H1 (cell line): ENCODE measurements around the gene GPR25. TPM values are rescaled to one million over a fixed set of nuclear protein-coding genes. Genes with fewer than 3 reads are reported as not detected.

Experiments
- CTCF ChIA-PET: fragments of 300-600 bp; sonication (Branson Sonifier 250); formaldehyde crosslinking; loops from one replicate; lab custom pipeline; 2021; ENCODE audit not compliant: partially characterized antibody; lab: Charles Lee
- POLR2A ChIA-PET: fragments of 300-600 bp; sonication (Branson Sonifier 250); formaldehyde crosslinking; loops from one replicate; lab custom pipeline; 2021; ENCODE audit warnings: inconsistent platforms; ENCODE audit not compliant: partially characterized antibody; lab: Charles Lee
- DNase-seq, 2 experiments: peaks; one replicate each; pipeline versions ENCODE4 v3.0.0 to v3.0.0-alpha.2; 2010 to 2022; ENCODE audit warnings: low spot score in 2 of 2, low read depth in 1 of 2, mixed read lengths in 1 of 2
- FAIRE-seq: peaks from 2 replicates; lab custom pipeline; 2011; peaks lifted over from hg19 to GRCh38; lab: Jason Lieb, UNC
- H2AFZ ChIP-seq: 2 replicates; pipeline ENCODE4 v1.8.1; 2012; ENCODE audit warnings: low read length, inconsistent platforms
- H2AK5ac ChIP-seq: 2 replicates; pipeline ENCODE4 v1.6.1; 2013; ENCODE audit warnings: low read depth, low read length
- H2BK120ac ChIP-seq: replicated peaks from 2 replicates; pipeline ENCODE3; 2013; ENCODE audit warnings: low read depth, low read length, inconsistent platforms
- H2BK12ac ChIP-seq: 2 replicates; pipeline ENCODE4 v1.6.1; 2013; ENCODE audit warnings: low read depth, low read length
- H2BK15ac ChIP-seq: 2 replicates; pipeline ENCODE4 v1.6.1; 2013; ENCODE audit warnings: low read length
- H2BK20ac ChIP-seq: 2 replicates; pipeline ENCODE4 v1.6.1; 2013; ENCODE audit warnings: low read length
- H2BK5ac ChIP-seq: 2 replicates; pipeline ENCODE4 v1.6.1; 2013; ENCODE audit warnings: low read depth, low read length
- H3K14ac ChIP-seq: 2 replicates; pipeline ENCODE4 v1.6.1; 2013; ENCODE audit warnings: inconsistent platforms; ENCODE audit not compliant: insufficient read length
- H3K18ac ChIP-seq: 2 replicates; pipeline ENCODE4 v1.6.1; 2013; ENCODE audit warnings: low read length; ENCODE audit errors: extremely low read depth
- H3K23ac ChIP-seq: 2 replicates; pipeline ENCODE4 v1.6.1; 2013; ENCODE audit warnings: inconsistent platforms; ENCODE audit not compliant: insufficient read length
- H3K23me2 ChIP-seq: 2 replicates; pipeline ENCODE4 v1.6.1; 2013; ENCODE audit warnings: low read depth, low read length
- H3K27ac ChIP-seq: 2 replicates; pipeline ENCODE4 v1.6.1; 2011; ENCODE audit warnings: low read depth, low read length, inconsistent platforms
- H3K27me3 ChIP-seq, 4 experiments: replicated peaks in 1 of 4; 1 replicate in 1 of 4; 2 replicates in 3 of 4; pipeline versions ENCODE4 v1.6.1 to v1.8.1; 2011 to 2013; ENCODE audit warnings: low read length in 3 of 4, mild to moderate bottlenecking in 3 of 4, inconsistent platforms in 2 of 4, mixed read lengths in 2 of 4, moderate library complexity in 1 of 4; ENCODE audit not compliant: control insufficient read depth in 3 of 4, insufficient read depth in 3 of 4; ENCODE audit errors: extremely low read depth in 1 of 4
- H3K36me3 ChIP-seq, 4 experiments: 2 replicates each; pipeline versions ENCODE4 v1.6.1 to v1.8.1; 2011 to 2013; ENCODE audit warnings: mild to moderate bottlenecking in 4 of 4, low read length in 3 of 4, moderate library complexity in 2 of 4, control low read depth in 1 of 4, inconsistent platforms in 1 of 4; ENCODE audit not compliant: insufficient read depth in 4 of 4, control insufficient read depth in 2 of 4
- H3K4ac ChIP-seq: replicated peaks from 2 replicates; pipeline ENCODE3; 2013; ENCODE audit warnings: low read length, low read depth, mixed read lengths, inconsistent platforms; ENCODE audit not compliant: insufficient read length
- H3K4me1 ChIP-seq, 4 experiments: replicated peaks in 1 of 4; 1 replicate in 1 of 4; 2 replicates in 3 of 4; pipeline versions ENCODE4 v1.6.1 to v1.8.1; 2011 to 2013; ENCODE audit warnings: low read length in 3 of 4, inconsistent platforms in 2 of 4, mixed read lengths in 1 of 4; ENCODE audit not compliant: insufficient read depth in 4 of 4, control insufficient read depth in 3 of 4
- H3K4me2 ChIP-seq, 2 experiments: 2 replicates each; pipeline versions ENCODE4 v1.6.1 to v1.8.1; 2011 to 2013; ENCODE audit warnings: low read depth in 2 of 2, low read length in 2 of 2, control low read depth in 1 of 2, inconsistent platforms in 1 of 2, mild to moderate bottlenecking in 1 of 2; ENCODE audit not compliant: insufficient read depth in 1 of 2
- H3K4me3 ChIP-seq, 4 experiments: fragments of 200-600, 300-600 bp in 1 of 4; sonication (generic), shearing (Covaris generic), sonication (Bioruptor Twin) in 1 of 4; 2 replicates each; pipeline versions ENCODE4 v1.5.1 to v1.8.1; 2011 to 2016; ENCODE audit warnings: low read length in 4 of 4, low read depth in 3 of 4, control low read depth in 2 of 4, inconsistent platforms in 2 of 4, mild to moderate bottlenecking in 2 of 4, mixed read lengths in 1 of 4, moderate library complexity in 1 of 4; ENCODE audit not compliant: insufficient read depth in 2 of 4; ENCODE audit errors: extremely low read depth in 1 of 4
- H3K56ac ChIP-seq: replicated peaks from 2 replicates; pipeline ENCODE3; 2013; ENCODE audit warnings: low read depth, mild to moderate bottlenecking, mixed read lengths, low read length, inconsistent platforms; ENCODE audit not compliant: insufficient read length
- H3K79me1 ChIP-seq: 2 replicates; pipeline ENCODE4 v1.6.1; 2013; ENCODE audit warnings: low read depth, low read length, control low read depth
- H3K79me2 ChIP-seq, 2 experiments: 2 replicates each; pipeline versions ENCODE4 v1.6.1 to v1.8.1; 2012 to 2013; ENCODE audit warnings: low read length in 2 of 2, mild to moderate bottlenecking in 2 of 2, inconsistent platforms in 1 of 2; ENCODE audit not compliant: insufficient read depth in 2 of 2, control insufficient read depth in 1 of 2
- H3K9ac ChIP-seq, 4 experiments: replicated peaks in 1 of 4; 1 replicate in 1 of 4; 2 replicates in 3 of 4; pipeline versions ENCODE4 v1.6.1 to v1.8.1; 2011 to 2013; ENCODE audit warnings: low read depth in 3 of 4, low read length in 3 of 4, control low read depth in 2 of 4, mild to moderate bottlenecking in 2 of 4, moderate library complexity in 2 of 4, inconsistent platforms in 1 of 4; ENCODE audit errors: extremely low read depth in 1 of 4
- H3K9me3 ChIP-seq, 2 experiments: 2 replicates each; pipeline versions ENCODE4 v1.6.1 to v1.8.1; 2012 to 2013; ENCODE audit warnings: mild to moderate bottlenecking in 2 of 2, moderate library complexity in 2 of 2, control low read depth in 1 of 2, inconsistent platforms in 1 of 2, low read depth in 1 of 2, low read length in 1 of 2, mixed read lengths in 1 of 2; ENCODE audit not compliant: insufficient read depth in 2 of 2
- H4K20me1 ChIP-seq, 2 experiments: replicated peaks in 1 of 2; 2 replicates each; pipeline versions ENCODE3 to v1.8.1; 2011 to 2013; ENCODE audit warnings: inconsistent platforms in 2 of 2, low read length in 2 of 2, mild to moderate bottlenecking in 1 of 2; ENCODE audit not compliant: insufficient read depth in 2 of 2, control insufficient read depth in 1 of 2
- H4K5ac ChIP-seq: 2 replicates; pipeline ENCODE4 v1.6.1; 2013; ENCODE audit warnings: low read length, low read depth, mixed read lengths, inconsistent platforms; ENCODE audit not compliant: insufficient read length
- H4K8ac ChIP-seq: 2 replicates; pipeline ENCODE4 v1.8.0; 2013; ENCODE audit warnings: mild to moderate bottlenecking, moderate library complexity, low read length, inconsistent platforms; ENCODE audit not compliant: insufficient read depth; ENCODE audit errors: extremely low read depth
- H4K91ac ChIP-seq: replicated peaks from 2 replicates; pipeline ENCODE3; 2013; ENCODE audit warnings: low read length, mixed read lengths, inconsistent platforms; ENCODE audit not compliant: insufficient read length
- ASH2L ChIP-seq: fragments of 200-600, 300-600 bp; sonication (generic); IDR thresholded peaks from one replicate; pipeline ENCODE4 v1.7.1; 2017; ENCODE audit warnings: low read length
- BACH1 ChIP-seq: IDR thresholded peaks from 2 replicates; pipeline ENCODE4 v1.6.1; 2012; ENCODE audit warnings: low read length, improper control_type of control experiment
- CHD1 ChIP-seq: IDR thresholded peaks from 2 replicates; pipeline ENCODE4 v1.6.1; 2012; ENCODE audit warnings: low read depth, low read length, improper control_type of control experiment
- CHD2 ChIP-seq: IDR thresholded peaks from 2 replicates; pipeline ENCODE4 v1.6.1; 2012; ENCODE audit warnings: low read length, improper control_type of control experiment
- EZH2 ChIP-seq: fragments of 200-600 bp; sonication (generic); IDR thresholded peaks from 2 replicates; pipeline ENCODE4 v1.7.1; 2012; ENCODE audit warnings: low read depth, mild to moderate bottlenecking, moderate library complexity, low read length, inconsistent platforms; ENCODE audit not compliant: severe bottlenecking
- GABPA ChIP-seq: IDR thresholded peaks from 2 replicates; pipeline ENCODE4 v1.6.1; 2011; ENCODE audit warnings: mild to moderate bottlenecking, low read length, moderate library complexity, borderline replicate concordance; ENCODE audit not compliant: insufficient read depth
- RAD21 ChIP-seq, 2 experiments: IDR thresholded peaks in 1 of 2; conservative IDR thresholded peaks in 1 of 2; 2 replicates each; pipeline ENCODE4 v1.6.1; 2011; ENCODE audit warnings: low read depth in 2 of 2, low read length in 2 of 2, improper control_type of control experiment in 1 of 2, inconsistent platforms in 1 of 2, mild to moderate bottlenecking in 1 of 2, moderate library complexity in 1 of 2
- SRF ChIP-seq: IDR thresholded peaks from 2 replicates; pipeline ENCODE4 v1.6.1; 2011; ENCODE audit warnings: mild to moderate bottlenecking, low read depth, low read length, moderate library complexity
- WGBS, 2 experiments: shearing (Covaris generic) in 1 of 2; methylation state at CpG; one replicate each; pipeline versions ENCODE4 v1.1.6 to v1.1.7; 2013 to 2015; ENCODE audit warnings: low lambda C conversion rate in 2 of 2, mixed read lengths in 2 of 2, inconsistent platforms in 1 of 2, low coverage in 1 of 2, missing lambda C conversion rate in 1 of 2; ENCODE audit not compliant: insufficient replicate concordance in 2 of 2, insufficient coverage in 1 of 2, insufficient read length in 1 of 2; ENCODE audit errors: extremely low coverage in 1 of 2, missing lambda C conversion rate in 1 of 2; 5-methylcytosine and 5-hydroxymethylcytosine counted together
- polyA plus RNA-seq, 7 experiments: library from polyadenylated mRNA; depleted of rRNA in 3 of 7; stranded (reverse) in 5 of 7; unstranded in 2 of 7; fragments of >200 nt in 5 of 7; fragments of 200-250 nt in 2 of 7; gene quantifications; 1 replicate in 5 of 7; 2 replicates in 1 of 7; 4 replicates in 1 of 7; pipeline versions ENCODE4 v1.2.1 to v1.2.3, GENCODE V29; 2011 to 2013; ENCODE audit warnings: missing spikeins in 2 of 7, mixed read lengths in 2 of 7
- total RNA-seq: library from RNA; stranded (reverse); fragmentation: NEBNext Ultra II Directional; extraction: Animal tissue kit (Norgen Biotek cat#: 25700); gene quantifications from 2 replicates; pipeline ENCODE4 v1.2.1, GENCODE V29; 2021
- TF ChIP-seq, protein P1 (sequence below), 3 experiments: IDR thresholded peaks; 1 replicate in 2 of 3; 2 replicates in 1 of 3; pipeline versions ENCODE4 v1.5.1 to v1.6.1; 2011; ENCODE audit warnings: low read length in 3 of 3, mild to moderate bottlenecking in 3 of 3, inconsistent platforms in 2 of 3, low read depth in 1 of 3, moderate library complexity in 1 of 3; ENCODE audit not compliant: insufficient read depth in 1 of 3; ENCODE audit errors: control extremely low read depth in 1 of 3

The GPR25 gene
- total and polyA plus RNA-seq, 2 of the 8 experiments (the other 6 are each of a cell fraction or from before 2014, with no cell fraction given), result not detected

DNA sequence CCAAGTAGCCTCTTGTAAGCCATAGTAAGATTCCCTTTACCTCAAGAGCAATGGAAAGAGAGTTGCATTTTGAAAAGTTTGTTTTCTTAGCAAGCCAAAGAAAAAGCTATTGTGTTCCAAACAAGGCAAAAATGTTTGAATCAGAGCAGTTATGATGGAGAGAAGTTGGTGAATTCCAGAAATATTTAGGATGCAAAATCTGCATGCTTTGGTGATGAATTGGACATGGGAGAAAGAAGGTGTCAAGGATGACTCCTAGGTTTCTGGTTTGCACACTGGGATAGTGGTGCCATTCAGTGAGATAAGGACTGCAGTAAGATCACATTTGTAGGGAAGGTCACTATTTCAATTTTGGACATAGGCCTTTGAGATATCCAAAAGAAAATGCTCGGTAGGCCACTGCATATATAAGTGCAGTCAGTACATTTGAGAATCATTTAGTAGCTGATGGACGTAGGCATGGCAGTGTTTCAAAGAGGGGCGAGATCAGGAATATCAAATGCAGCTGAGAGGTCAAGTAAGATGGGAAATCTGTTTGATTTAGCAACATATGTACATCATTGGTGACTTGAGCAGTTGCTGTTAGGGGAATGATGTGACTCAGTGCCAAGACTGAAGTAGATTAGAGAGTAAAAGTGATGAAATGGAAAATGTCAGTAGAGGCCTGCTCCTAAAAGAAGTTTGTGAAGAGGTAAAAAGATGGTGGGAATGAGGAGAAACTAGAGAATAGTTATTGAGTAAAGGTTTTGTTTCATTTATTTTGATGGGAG is 33.9 kb upstream of the GPR25 start:
- H3K56ac ChIP-seq, result no peak overlapping the region
- no peak overlapping the region for H3K23ac ChIP-seq
- no peak overlapping the region for H2AFZ ChIP-seq
- no peak overlapping the region for H4K8ac ChIP-seq
- H2BK12ac ChIP-seq, result no peak overlapping the region
- no peak overlapping the region for H2BK5ac ChIP-seq
- no peak overlapping the region for H3K4ac ChIP-seq
- H4K20me1 ChIP-seq, result no peaks in the 10 kb centered on the region
- no peak overlapping the region for H3K18ac ChIP-seq
- H3K79me1 ChIP-seq, result no peaks in the 10 kb centered on the region
- WGBS, 2 experiments, result 89% methylated on average over 3 of the region's 3 CpGs; no CpG with 5 or more reads in 1 of the 2 experiments
- no peaks in the 10 kb centered on the region for H3K23me2 ChIP-seq
- H3K4me1 ChIP-seq, result no peaks in the 10 kb centered on the region
- no peak overlapping the region for H3K4me2 ChIP-seq
- H2BK20ac ChIP-seq, result no peak overlapping the region
- H3K4me3 ChIP-seq, result no peak overlapping the region
- FAIRE-seq, result no peak
- ChIA-PET POLR2A (no interaction called here), CTCF (interaction anchor here (0.5 to 3.2 kb wide), 5 partner anchors 10 to 218 kb away, joined by 3 to 9 read pairs (median 3); partner anchors contain the start of gene KIF14)
- no peak overlapping the region for H3K9ac ChIP-seq
- H2BK15ac ChIP-seq, result no peak overlapping the region
- H3K9me3 ChIP-seq, result no peaks in the 10 kb centered on the region
- no peak overlapping the region for H4K91ac ChIP-seq
- H4K5ac ChIP-seq, result no peak overlapping the region
- no peaks in the 10 kb centered on the region for H3K27me3 ChIP-seq
- no peak for DNase-seq
- H2AK5ac ChIP-seq, result no peak overlapping the region
- peaks cover 0 to 12% (median 1%) of the 10 kb centered on the region in 4 experiments; a peak in 2 of 8 replicates for H3K36me3 ChIP-seq
- no peak overlapping the region for H3K14ac ChIP-seq
- no peaks in the 10 kb centered on the region for H3K79me2 ChIP-seq
- H2BK120ac ChIP-seq, result no peak overlapping the region
- H3K27ac ChIP-seq, result no peak overlapping the region
- TF ChIP-seq, protein P1, sequence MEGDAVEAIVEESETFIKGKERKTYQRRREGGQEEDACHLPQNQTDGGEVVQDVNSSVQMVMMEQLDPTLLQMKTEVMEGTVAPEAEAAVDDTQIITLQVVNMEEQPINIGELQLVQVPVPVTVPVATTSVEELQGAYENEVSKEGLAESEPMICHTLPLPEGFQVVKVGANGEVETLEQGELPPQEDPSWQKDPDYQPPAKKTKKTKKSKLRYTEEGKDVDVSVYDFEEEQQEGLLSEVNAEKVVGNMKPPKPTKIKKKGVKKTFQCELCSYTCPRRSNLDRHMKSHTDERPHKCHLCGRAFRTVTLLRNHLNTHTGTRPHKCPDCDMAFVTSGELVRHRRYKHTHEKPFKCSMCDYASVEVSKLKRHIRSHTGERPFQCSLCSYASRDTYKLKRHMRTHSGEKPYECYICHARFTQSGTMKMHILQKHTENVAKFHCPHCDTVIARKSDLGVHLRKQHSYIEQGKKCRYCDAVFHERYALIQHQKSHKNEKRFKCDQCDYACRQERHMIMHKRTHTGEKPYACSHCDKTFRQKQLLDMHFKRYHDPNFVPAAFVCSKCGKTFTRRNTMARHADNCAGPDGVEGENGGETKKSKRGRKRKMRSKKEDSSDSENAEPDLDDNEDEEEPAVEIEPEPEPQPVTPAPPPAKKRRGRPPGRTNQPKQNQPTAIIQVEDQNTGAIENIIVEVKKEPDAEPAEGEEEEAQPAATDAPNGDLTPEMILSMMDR (IDR thresholded peaks at IDR 0.05; ENCODE audit: control extremely low read depth in 1 of 3, insufficient read depth in 1 of 3, low read depth in 1 of 3, low read length in 3 of 3), result no peak
- TF ChIP-seq BACH1, result no peak
- no peak for TF ChIP-seq CHD1
- no peak for TF ChIP-seq SRF
- no peak for TF ChIP-seq GABPA
- no peak for TF ChIP-seq EZH2
- no peak for TF ChIP-seq CHD2
- TF ChIP-seq RAD21 (IDR thresholded peaks at IDR 0.05 in 1 of 2, conservative IDR thresholded peaks at IDR 0.05 in 1 of 2; ENCODE audit: low read depth in 2 of 2, low read length in 2 of 2), result no peak
- TF ChIP-seq ASH2L, result no peak
